ENCODE results near the gene SQSTM1.

SQSTM1 gene

GRCh38 chr5:179825655-179826182 lies 5.0 kb downstream of the SQSTM1 start:
- Histone ChIP-seq H3K27ac (ENCODE audit: insufficient read depth, low read length, poor library complexity, severe bottlenecking) (no peak overlapping the region), H3K27me3 (replicated peaks; ENCODE audit: control insufficient read depth, insufficient read depth, low read length, poor library complexity, severe bottlenecking) (no peaks in the 10 kb centered on the region), H3K9me3 (ENCODE audit: control insufficient read depth, low read length) (no peaks in the 10 kb centered on the region), H3K4me3 (ENCODE audit: insufficient read depth, low read depth, low read length, poor library complexity, severe bottlenecking) (no peak overlapping the region), H3K36me3 (ENCODE audit: control insufficient read depth, insufficient read depth, low read length) (peaks cover 74% of the 10 kb centered on the region), H3K4me1 (ENCODE audit: control insufficient read depth, insufficient read depth, low read length, poor library complexity, severe bottlenecking) (peaks cover 9% of the 10 kb centered on the region)
- no peak for DNase-seq

- H3K9me3 ChIP-seq (ENCODE audit: control insufficient read depth, low read length), result no peaks in the 10 kb centered on the region
- no peaks in the 10 kb centered on the region for H3K27me3 ChIP-seq (replicated peaks; ENCODE audit: control insufficient read depth, insufficient read depth, low read length, poor library complexity, severe bottlenecking)
- DNase-seq, result no peak
- H3K36me3 ChIP-seq (ENCODE audit: control insufficient read depth, insufficient read depth, low read length), result peaks cover 88% of the 10 kb centered on the region
- peaks cover 3% of the 10 kb centered on the region for H3K4me1 ChIP-seq (ENCODE audit: control insufficient read depth, insufficient read depth, low read length, poor library complexity, severe bottlenecking)
- H3K27ac ChIP-seq (ENCODE audit: insufficient read depth, low read length, poor library complexity, severe bottlenecking), result no peak overlapping the region
- H3K4me3 ChIP-seq (ENCODE audit: insufficient read depth, low read depth, low read length, poor library complexity, severe bottlenecking), result no peak overlapping the region
These were observed 7.0 kb downstream of the SQSTM1 start for GRCh38 chr5:179827680-179828079.

GRCh38 chr5:179828756-179829421 lies 8.2 kb downstream of the SQSTM1 start:
- no peaks in the 10 kb centered on the region for H3K9me3 ChIP-seq (ENCODE audit: control insufficient read depth, low read length)
- no peaks in the 10 kb centered on the region for H3K27me3 ChIP-seq (replicated peaks; ENCODE audit: control insufficient read depth, insufficient read depth, low read length, poor library complexity, severe bottlenecking)
- peaks cover 91% of the 10 kb centered on the region for H3K36me3 ChIP-seq (ENCODE audit: control insufficient read depth, insufficient read depth, low read length)
- H3K4me3 ChIP-seq (ENCODE audit: insufficient read depth, low read depth, low read length, poor library complexity, severe bottlenecking), result no peak overlapping the region
- no peaks in the 10 kb centered on the region for H3K4me1 ChIP-seq (ENCODE audit: control insufficient read depth, insufficient read depth, low read length, poor library complexity, severe bottlenecking)
- no peak for DNase-seq
- no peak overlapping the region for H3K27ac ChIP-seq (ENCODE audit: insufficient read depth, low read length, poor library complexity, severe bottlenecking)

- Histone ChIP-seq H3K4me1 (ENCODE audit: control insufficient read depth, insufficient read depth, low read length, poor library complexity, severe bottlenecking) (no peaks in the 10 kb centered on the region), H3K4me3 (ENCODE audit: insufficient read depth, low read depth, low read length, poor library complexity, severe bottlenecking) (no peak overlapping the region), H3K27ac (ENCODE audit: insufficient read depth, low read length, poor library complexity, severe bottlenecking) (no peak overlapping the region), H3K36me3 (ENCODE audit: control insufficient read depth, insufficient read depth, low read length) (peaks cover 84% of the 10 kb centered on the region), H3K9me3 (ENCODE audit: control insufficient read depth, low read length) (no peaks in the 10 kb centered on the region), H3K27me3 (replicated peaks; ENCODE audit: control insufficient read depth, insufficient read depth, low read length, poor library complexity, severe bottlenecking) (no peaks in the 10 kb centered on the region)
- no peak for DNase-seq
These were observed 9.2 kb downstream of the SQSTM1 start for GRCh38 chr5:179829732-179830435.

DNA sequence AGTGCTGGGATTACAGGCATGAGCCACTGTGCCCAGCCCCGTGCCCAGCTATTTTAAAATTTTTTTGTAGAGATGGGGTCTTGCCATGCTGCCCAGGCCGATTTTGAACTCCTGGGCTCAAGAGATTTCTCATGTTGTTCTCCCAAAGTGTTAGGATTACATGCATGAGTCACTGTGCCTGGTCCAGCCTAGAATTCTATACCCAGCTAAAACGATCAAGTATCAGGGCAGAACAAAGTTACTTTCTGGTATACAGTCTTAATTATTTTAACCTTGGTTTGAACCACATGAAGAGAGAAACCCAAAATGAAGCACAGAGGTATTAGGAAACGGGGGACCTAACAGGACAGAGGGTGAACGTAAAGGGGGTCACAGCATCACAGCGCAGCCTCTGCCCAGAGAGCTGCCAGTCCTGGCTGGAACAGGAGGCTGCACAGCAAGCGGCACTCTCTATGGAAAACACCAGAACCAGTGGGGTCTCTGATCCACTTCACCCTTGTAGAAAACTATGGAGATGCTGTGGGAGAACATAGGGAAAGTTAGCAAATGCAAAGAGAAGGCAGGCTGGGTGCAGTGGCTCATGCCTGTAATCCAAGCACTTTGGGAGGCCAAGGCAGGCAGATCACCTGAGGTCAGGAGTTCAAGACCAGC lies 10.2 kb downstream of the SQSTM1 start:
- H3K36me3 ChIP-seq (ENCODE audit: control insufficient read depth, insufficient read depth, low read length), result peaks cover 75% of the 10 kb centered on the region

DNA sequence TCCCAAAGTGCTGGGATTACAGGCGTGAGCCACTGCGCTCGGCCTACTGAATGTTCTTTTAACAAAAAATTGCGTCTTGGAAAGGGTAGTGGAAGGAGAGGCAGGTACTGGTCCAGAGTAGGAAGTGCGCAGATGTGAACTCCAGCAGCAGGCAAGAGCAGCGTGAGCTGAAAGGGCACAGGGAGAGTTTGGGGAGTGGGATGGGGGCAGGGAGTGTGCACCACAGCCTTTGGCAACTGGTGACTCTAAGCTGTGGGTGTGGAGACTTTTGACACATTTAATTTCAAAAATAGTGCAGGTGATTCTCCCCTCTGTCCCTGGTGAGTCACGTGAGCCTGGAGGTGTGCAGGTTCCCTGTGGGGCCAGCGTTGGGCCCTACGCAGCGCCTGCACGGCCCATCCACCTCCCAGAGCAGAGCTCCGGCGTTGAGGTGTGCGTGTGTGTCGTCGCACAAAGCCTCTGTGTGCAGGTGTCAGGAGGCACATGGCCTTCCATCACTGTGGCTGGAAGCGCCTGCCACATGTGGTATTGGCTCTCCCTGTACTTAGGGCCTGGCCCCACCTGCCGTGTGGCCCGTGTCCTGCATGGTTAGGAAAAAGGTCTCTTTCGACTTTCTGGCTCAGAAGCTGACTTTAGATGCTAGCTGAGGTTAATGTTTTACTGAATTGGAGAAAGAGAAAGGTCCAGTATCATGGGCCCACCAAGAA lies 11.5 kb downstream of the SQSTM1 start:
- Histone ChIP-seq H3K27ac (ENCODE audit: insufficient read depth, low read length, poor library complexity, severe bottlenecking) (no peak overlapping the region), H3K36me3 (ENCODE audit: control insufficient read depth, insufficient read depth, low read length) (peaks cover 71% of the 10 kb centered on the region), H3K4me1 (ENCODE audit: control insufficient read depth, insufficient read depth, low read length, poor library complexity, severe bottlenecking) (peaks cover 12% of the 10 kb centered on the region), H3K27me3 (replicated peaks; ENCODE audit: control insufficient read depth, insufficient read depth, low read length, poor library complexity, severe bottlenecking) (no peaks in the 10 kb centered on the region), H3K4me3 (ENCODE audit: insufficient read depth, low read depth, low read length, poor library complexity, severe bottlenecking) (no peak overlapping the region), H3K9me3 (ENCODE audit: control insufficient read depth, low read length) (no peaks in the 10 kb centered on the region)
- no peak for DNase-seq

More for the DNA sequence above, 10.2 kb downstream of the SQSTM1 start:
- Histone ChIP-seq H3K4me3 (ENCODE audit: insufficient read depth, low read depth, low read length, poor library complexity, severe bottlenecking) (no peak overlapping the region), H3K27me3 (replicated peaks; ENCODE audit: control insufficient read depth, insufficient read depth, low read length, poor library complexity, severe bottlenecking) (no peaks in the 10 kb centered on the region), H3K9me3 (ENCODE audit: control insufficient read depth, low read length) (no peaks in the 10 kb centered on the region), H3K27ac (ENCODE audit: insufficient read depth, low read length, poor library complexity, severe bottlenecking) (no peak overlapping the region), H3K4me1 (ENCODE audit: control insufficient read depth, insufficient read depth, low read length, poor library complexity, severe bottlenecking) (no peaks in the 10 kb centered on the region)
- no peak for DNase-seq

GRCh38 chr5:179833056-179833708 lies 12.5 kb downstream of the SQSTM1 start:
- H3K36me3 ChIP-seq (ENCODE audit: control insufficient read depth, insufficient read depth, low read length), result peaks cover 73% of the 10 kb centered on the region
- H3K27ac ChIP-seq (ENCODE audit: insufficient read depth, low read length, poor library complexity, severe bottlenecking), result no peak overlapping the region

GRCh38 chr5:179833709-179834070 lies 13.0 kb downstream of the SQSTM1 start:
- H3K9me3 ChIP-seq (ENCODE audit: control insufficient read depth, low read length), result no peaks in the 10 kb centered on the region
- H3K36me3 ChIP-seq (ENCODE audit: control insufficient read depth, insufficient read depth, low read length), result peaks cover 70% of the 10 kb centered on the region
- no peak for DNase-seq
- H3K27me3 ChIP-seq (replicated peaks; ENCODE audit: control insufficient read depth, insufficient read depth, low read length, poor library complexity, severe bottlenecking), result no peaks in the 10 kb centered on the region
- no peak overlapping the region for H3K4me3 ChIP-seq (ENCODE audit: insufficient read depth, low read depth, low read length, poor library complexity, severe bottlenecking)
- H3K27ac ChIP-seq (ENCODE audit: insufficient read depth, low read length, poor library complexity, severe bottlenecking), result no peak overlapping the region
- H3K4me1 ChIP-seq (ENCODE audit: control insufficient read depth, insufficient read depth, low read length, poor library complexity, severe bottlenecking), result peaks cover 14% of the 10 kb centered on the region

More at GRCh38 chr5:179833056-179833708, 12.5 kb downstream of the SQSTM1 start:
- Histone ChIP-seq H3K4me3 (ENCODE audit: insufficient read depth, low read depth, low read length, poor library complexity, severe bottlenecking) (no peak overlapping the region), H3K27me3 (replicated peaks; ENCODE audit: control insufficient read depth, insufficient read depth, low read length, poor library complexity, severe bottlenecking) (no peaks in the 10 kb centered on the region), H3K4me1 (ENCODE audit: control insufficient read depth, insufficient read depth, low read length, poor library complexity, severe bottlenecking) (peaks cover 14% of the 10 kb centered on the region), H3K9me3 (ENCODE audit: control insufficient read depth, low read length) (no peaks in the 10 kb centered on the region)
- no peak for DNase-seq

DNA sequence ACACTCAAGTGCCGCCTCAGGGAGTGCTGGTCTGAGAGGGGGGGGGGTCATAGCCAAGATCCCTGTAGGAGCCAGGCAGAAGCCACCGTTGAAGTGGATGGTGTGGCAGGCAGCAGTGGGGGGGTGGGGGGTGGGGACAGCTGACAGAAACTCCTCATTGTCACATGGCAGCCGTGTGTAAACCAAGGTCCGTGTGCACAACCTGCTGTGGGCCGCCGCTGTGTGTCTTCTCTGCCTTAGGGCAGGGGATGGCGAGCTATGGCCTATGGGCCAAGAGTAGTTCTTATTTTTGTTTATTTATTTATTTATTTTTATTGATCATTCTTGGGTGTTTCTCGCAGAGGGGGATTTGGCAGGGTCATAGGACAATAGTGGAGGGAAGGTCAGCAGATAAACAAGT lies 13.4 kb downstream of the SQSTM1 start:
- H3K9me3 ChIP-seq (ENCODE audit: control insufficient read depth, low read length), result no peaks in the 10 kb centered on the region
- H3K4me3 ChIP-seq (ENCODE audit: insufficient read depth, low read depth, low read length, poor library complexity, severe bottlenecking), result no peak overlapping the region
- H3K36me3 ChIP-seq (ENCODE audit: control insufficient read depth, insufficient read depth, low read length), result peaks cover 66% of the 10 kb centered on the region
- no peak for DNase-seq
- H3K4me1 ChIP-seq (ENCODE audit: control insufficient read depth, insufficient read depth, low read length, poor library complexity, severe bottlenecking), result peaks cover 14% of the 10 kb centered on the region
- no peak overlapping the region for H3K27ac ChIP-seq (ENCODE audit: insufficient read depth, low read length, poor library complexity, severe bottlenecking)
- H3K27me3 ChIP-seq (replicated peaks; ENCODE audit: control insufficient read depth, insufficient read depth, low read length, poor library complexity, severe bottlenecking), result no peaks in the 10 kb centered on the region
